Measurements from ENCODE around the gene CASS4.
"Not testable (repeated sequence)": the region's sequence is repeated elsewhere in the genome, so short reads cannot be mapped to it uniquely, and the experiment has no call there.

DNA sequence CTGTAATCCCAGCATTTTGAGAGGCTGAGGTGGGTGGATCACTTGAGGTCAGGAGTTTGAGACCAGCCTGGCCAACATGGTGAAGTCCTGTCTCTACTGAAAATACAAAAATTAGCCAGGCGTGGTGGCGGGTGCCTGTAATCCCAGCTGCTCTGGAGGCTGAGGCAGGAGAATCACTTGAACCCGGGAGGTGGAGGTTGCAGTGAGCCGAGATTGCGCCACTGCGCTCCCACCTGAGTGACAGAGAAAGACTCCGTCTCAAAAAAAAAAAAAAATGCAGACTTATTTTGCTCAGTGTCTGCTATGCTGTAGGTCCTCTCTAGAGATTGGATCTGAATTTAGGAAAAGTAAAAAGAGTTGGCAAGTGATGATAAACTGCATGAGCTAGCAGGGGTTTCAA, 773 bp upstream of the CASS4 start:
- TF ChIP-seq, protein P1, sequence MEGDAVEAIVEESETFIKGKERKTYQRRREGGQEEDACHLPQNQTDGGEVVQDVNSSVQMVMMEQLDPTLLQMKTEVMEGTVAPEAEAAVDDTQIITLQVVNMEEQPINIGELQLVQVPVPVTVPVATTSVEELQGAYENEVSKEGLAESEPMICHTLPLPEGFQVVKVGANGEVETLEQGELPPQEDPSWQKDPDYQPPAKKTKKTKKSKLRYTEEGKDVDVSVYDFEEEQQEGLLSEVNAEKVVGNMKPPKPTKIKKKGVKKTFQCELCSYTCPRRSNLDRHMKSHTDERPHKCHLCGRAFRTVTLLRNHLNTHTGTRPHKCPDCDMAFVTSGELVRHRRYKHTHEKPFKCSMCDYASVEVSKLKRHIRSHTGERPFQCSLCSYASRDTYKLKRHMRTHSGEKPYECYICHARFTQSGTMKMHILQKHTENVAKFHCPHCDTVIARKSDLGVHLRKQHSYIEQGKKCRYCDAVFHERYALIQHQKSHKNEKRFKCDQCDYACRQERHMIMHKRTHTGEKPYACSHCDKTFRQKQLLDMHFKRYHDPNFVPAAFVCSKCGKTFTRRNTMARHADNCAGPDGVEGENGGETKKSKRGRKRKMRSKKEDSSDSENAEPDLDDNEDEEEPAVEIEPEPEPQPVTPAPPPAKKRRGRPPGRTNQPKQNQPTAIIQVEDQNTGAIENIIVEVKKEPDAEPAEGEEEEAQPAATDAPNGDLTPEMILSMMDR (conservative IDR thresholded peaks at IDR 0.05; ENCODE audit: low read length): not testable (repeated sequence)
- TF ChIP-seq EZH2phosphoT487 (IDR thresholded peaks at IDR 0.05; ENCODE audit: borderline replicate concordance, low read depth, low read length): not testable (repeated sequence)
